Uterus (tissue), 4 donors: ENCODE data around the gene TEX261. TPM values are rescaled to one million over a fixed set of nuclear protein-coding genes. Genes with fewer than 3 reads are reported as not detected.

Source experiments
- DNase-seq, 2 donors: peaks; one replicate each; pipeline ENCODE4 v3.0.0-alpha.2; 2019 to 2020
- H3K27ac ChIP-seq, 2 donors: fragments of 200-600 bp; sonication (generic); 1 replicate in 1 of 2; 2 replicates in 1 of 2; pipeline ENCODE4 v1.5.1; 2016 to 2018
- H3K27me3 ChIP-seq, 2 donors: fragments of 200-600 bp; sonication (generic); one replicate each; pipeline ENCODE4 v1.5.1; 2018 to 2019; ENCODE audit warnings: control low read depth in 1 of 2
- H3K36me3 ChIP-seq, 2 donors: fragments of 200-600 bp; sonication (generic); one replicate each; pipeline ENCODE4 v1.5.1; 2019; ENCODE audit warnings: control low read depth in 1 of 2
- H3K4me1 ChIP-seq, 2 donors: fragments of 200-600 bp; sonication (generic); one replicate each; pipeline ENCODE4 v1.5.1; 2018 to 2019; ENCODE audit warnings: control low read depth in 1 of 2
- H3K4me3 ChIP-seq, 2 donors: fragments of 200-600 bp; sonication (generic); 1 replicate in 1 of 2; 2 replicates in 1 of 2; pipeline ENCODE4 v1.5.1; 2018 to 2019; ENCODE audit warnings: mild to moderate bottlenecking in 1 of 2
- H3K9me3 ChIP-seq, 2 donors: fragments of 200-600 bp; sonication (generic); one replicate each; pipeline ENCODE4 v1.5.1; 2019; ENCODE audit warnings: control low read depth in 1 of 2
- CTCF ChIP-seq, 4 experiments: fragments of 200-600 bp in 2 of 4; fragments of 450-650 bp in 2 of 4; sonication (generic) in 2 of 4; IDR thresholded peaks; one replicate each; pipeline ENCODE4 v1.5.1; 2016 to 2019; ENCODE audit warnings: antibody characterized with exemption in 4 of 4, mild to moderate bottlenecking in 2 of 4, moderate library complexity in 1 of 4
- POLR2A ChIP-seq, 2 donors: fragments of 450-650 bp; IDR thresholded peaks; one replicate each; pipeline ENCODE4 v1.6.1; 2016; ENCODE audit warnings: antibody characterized with exemption in 2 of 2, mild to moderate bottlenecking in 1 of 2, moderate library complexity in 1 of 2
- intact Hi-C: fragments of 100-400 bp; cut with DNase I; formaldehyde crosslinking; loops from one replicate; pipeline ENCODE4 v1.15.1; 2023; ENCODE audit warnings: low total_unique reads
- small RNA-seq: library from RNA; depleted of rRNA; stranded (forward); fragments of <200 nt; gene quantifications from one replicate; pipeline ENCODE3, GENCODE V24; 2016
- total RNA-seq, 4 donors: library from RNA; depleted of rRNA in 3 of 4; stranded (reverse); fragments of >200 nt in 3 of 4; gene quantifications; one replicate each; pipeline versions ENCODE4 v1.1.0 to v1.2.4, GENCODE V29; 2014 to 2023
- donor health status: DM: yes; HTN: yes; CAD: no.

TEX261 gene
- total RNA-seq, 4 donors from 2014 or later: 10.2 to 81.8 (median 53.7) TPM

DNA sequence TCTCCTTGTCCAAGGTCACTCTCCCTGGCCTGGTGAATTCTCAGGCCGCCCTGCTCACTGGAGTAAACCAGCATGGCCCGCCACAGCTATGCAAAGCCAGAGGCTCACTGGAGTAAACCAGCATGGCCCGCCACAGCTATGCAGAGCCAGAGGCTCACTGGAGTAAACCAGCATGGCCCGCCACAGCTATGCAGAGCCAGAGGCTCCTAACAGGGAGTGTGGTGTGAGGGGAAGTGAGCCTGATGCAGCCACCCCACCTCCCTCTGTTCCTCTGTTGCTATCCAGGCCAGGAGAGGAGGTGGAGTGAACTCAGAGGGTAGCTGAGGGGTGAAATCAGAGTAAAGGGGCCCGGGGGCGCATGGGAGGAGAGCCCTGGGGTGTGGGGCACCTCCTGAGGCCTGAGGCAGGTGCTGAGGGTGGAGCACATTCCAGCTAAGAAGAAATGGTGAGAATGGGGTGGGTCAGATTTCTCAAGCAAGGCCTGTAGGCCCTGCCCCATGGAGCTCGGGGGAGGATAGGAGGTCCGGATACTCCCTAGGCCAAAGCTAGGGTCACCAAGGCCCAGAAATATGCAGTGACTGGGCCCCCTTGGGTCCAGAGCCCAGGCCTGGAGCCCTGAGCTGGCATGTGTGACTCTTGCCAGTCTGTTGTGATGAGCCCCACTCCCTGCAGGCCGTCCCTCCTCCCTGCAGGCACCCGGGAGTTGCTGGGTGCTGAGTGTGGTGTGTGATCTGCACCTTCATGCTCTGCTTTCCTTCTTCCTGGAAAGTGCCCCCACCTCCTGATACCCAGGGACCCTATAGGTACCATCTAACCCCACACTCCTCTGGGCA lies 57.5 kb downstream of the TEX261 start:
- Histone ChIP-seq H3K36me3 (no peaks in the 10 kb centered on the region), H3K27ac (no peak overlapping the region), H3K4me3 (no peak overlapping the region), H3K9me3 (no peaks in the 10 kb centered on the region), H3K27me3 (no peaks in the 10 kb centered on the region), H3K4me1 (no peaks in the 10 kb centered on the region)
- no peak for DNase-seq
- intact Hi-C loops: no loop called here
- TF ChIP-seq POLR2A (IDR thresholded peaks at IDR 0.05): no peak
- no peak for TF ChIP-seq CTCF (IDR thresholded peaks at IDR 0.05)

DNA sequence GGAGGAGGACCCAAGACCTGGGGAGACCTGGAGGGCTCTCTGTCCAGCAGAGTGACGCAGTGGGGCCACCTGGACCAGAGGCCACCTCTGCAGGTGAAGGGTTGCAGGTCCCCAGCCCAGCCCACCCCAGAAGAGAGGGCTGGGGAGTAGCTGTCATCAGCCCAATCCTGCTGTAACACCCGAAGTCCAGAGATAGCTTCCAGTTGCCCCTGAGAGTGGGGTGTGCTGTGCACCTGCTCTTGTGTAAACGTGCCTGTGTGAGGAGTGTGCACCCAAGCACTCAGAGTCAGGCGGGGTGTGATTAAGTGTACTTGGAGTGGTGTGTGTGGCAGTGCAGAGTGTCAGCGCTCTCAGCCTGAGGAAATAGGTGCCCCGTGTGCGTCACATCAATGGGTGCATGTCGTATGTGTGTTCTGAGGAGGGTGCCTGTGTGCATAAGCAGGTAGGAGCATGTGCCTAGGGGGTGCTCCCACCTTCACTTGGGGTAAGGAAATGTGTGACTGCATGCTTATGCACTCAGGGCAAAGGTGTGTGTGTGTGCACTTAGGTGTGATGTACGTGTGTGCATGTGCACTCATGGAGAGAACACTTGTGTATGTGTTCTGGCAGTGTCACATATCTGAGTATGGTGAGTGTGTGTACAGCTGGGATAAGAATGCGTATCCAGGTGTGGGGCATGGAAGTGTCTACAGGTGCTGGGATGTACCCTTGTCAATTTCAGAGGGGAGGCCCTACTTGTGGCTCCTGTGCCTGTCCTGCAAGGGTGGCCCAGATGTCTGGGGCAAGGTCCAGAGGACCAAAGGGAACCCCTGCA lies 58.3 kb downstream of the TEX261 start:
- DNase-seq: no peak
- no peaks in the 10 kb centered on the region for H3K27me3 ChIP-seq
- H3K9me3 ChIP-seq: no peaks in the 10 kb centered on the region
- H3K4me1 ChIP-seq: no peaks in the 10 kb centered on the region
- no peaks in the 10 kb centered on the region for H3K36me3 ChIP-seq
- intact Hi-C loops: no loop called here
- no peak overlapping the region for H3K4me3 ChIP-seq
- TF ChIP-seq CTCF (IDR thresholded peaks at IDR 0.05) (no peak), POLR2A (IDR thresholded peaks at IDR 0.05) (no peak)
- H3K27ac ChIP-seq: no peak overlapping the region

Small RNA genes within 50 kb of the gene (small RNA-seq; reads per million reads assigned to genes)
- not detected for gene RN7SL160P

Other genes with a start within 250 kb of the TEX261 start
- gene ADD2, start 226.7 kb downstream of the TEX261 start, total RNA-seq: 1 to 10 TPM in 2 of 4 donors, under 1 TPM in 2; 0.51 to 5.2 (median 2.6) TPM
- gene FIGLA, start 204.2 kb downstream of the TEX261 start, total RNA-seq: not detected
- 1 to 10 TPM in 3 of 4 donors, not detected in 1; 2.4 to 5.0 (median 2.6) TPM for gene CLEC4F, start 174.3 kb downstream of the TEX261 start, total RNA-seq
- gene CD207, start 159.1 kb downstream of the TEX261 start, total RNA-seq: 1 to 10 TPM in 2 of 4 donors, under 1 TPM in 1, not detected in 1; 0.26 to 2.9 (median 2.5) TPM
- gene VAX2, start 94.3 kb downstream of the TEX261 start, total RNA-seq: 1 to 10 TPM in 3 of 4 donors, under 1 TPM in 1; 0.35 to 6.8 (median 2.4) TPM
- gene ATP6V1B1, start 59.0 kb downstream of the TEX261 start, total RNA-seq: 1 to 10 TPM in 2 of 4 donors, not detected in 2; 3.4 to 3.7 TPM
- 1 to 10 TPM in 2 of 4 donors, not detected in 2; 1.8 to 3.7 TPM for gene ANKRD53, start 16.2 kb downstream of the TEX261 start, total RNA-seq
- 10 to 100 TPM; 17.2 to 69.0 (median 55.1) TPM for gene NAGK, start 73.8 kb upstream of the TEX261 start, total RNA-seq
- gene MCEE, start 135.4 kb upstream of the TEX261 start, total RNA-seq: 10 to 100 TPM in 2 of 4 donors, 1 to 10 TPM in 1, not detected in 1; 9.5 to 40.0 (median 23.2) TPM
- gene MPHOSPH10, start 135.8 kb upstream of the TEX261 start, total RNA-seq: 10 to 100 TPM; 14.7 to 43.1 (median 21.0) TPM
- 10 to 100 TPM in 2 of 4 donors, 1 to 10 TPM in 2; 3.6 to 12.9 (median 8.7) TPM for gene PAIP2B, start 232.2 kb upstream of the TEX261 start, total RNA-seq